Measurements from ENCODE around the gene UNC50.

The UNC50 gene

DNA sequence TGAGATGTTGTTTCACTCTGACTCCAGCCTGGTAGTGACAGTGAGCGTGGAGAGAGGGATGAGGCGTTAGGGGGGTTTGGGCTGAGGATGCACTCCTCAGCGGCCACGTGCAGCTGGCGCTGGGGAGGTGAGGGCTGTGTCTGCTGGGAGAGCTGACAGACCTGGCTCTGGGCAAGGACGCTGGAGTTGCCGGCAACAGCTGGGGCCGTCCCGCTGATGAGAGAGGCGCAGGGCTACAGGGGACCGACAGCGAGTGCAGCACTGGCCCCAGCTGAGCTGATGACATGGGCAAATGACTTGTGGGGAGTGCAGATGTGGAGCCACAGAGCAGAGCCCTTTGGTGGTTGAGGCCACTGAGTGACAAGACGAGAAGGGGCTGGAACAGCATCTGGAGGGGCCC lies 38.5 kb upstream of the UNC50 start:
- TF ChIP-seq, protein P1, sequence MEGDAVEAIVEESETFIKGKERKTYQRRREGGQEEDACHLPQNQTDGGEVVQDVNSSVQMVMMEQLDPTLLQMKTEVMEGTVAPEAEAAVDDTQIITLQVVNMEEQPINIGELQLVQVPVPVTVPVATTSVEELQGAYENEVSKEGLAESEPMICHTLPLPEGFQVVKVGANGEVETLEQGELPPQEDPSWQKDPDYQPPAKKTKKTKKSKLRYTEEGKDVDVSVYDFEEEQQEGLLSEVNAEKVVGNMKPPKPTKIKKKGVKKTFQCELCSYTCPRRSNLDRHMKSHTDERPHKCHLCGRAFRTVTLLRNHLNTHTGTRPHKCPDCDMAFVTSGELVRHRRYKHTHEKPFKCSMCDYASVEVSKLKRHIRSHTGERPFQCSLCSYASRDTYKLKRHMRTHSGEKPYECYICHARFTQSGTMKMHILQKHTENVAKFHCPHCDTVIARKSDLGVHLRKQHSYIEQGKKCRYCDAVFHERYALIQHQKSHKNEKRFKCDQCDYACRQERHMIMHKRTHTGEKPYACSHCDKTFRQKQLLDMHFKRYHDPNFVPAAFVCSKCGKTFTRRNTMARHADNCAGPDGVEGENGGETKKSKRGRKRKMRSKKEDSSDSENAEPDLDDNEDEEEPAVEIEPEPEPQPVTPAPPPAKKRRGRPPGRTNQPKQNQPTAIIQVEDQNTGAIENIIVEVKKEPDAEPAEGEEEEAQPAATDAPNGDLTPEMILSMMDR (conservative IDR thresholded peaks at IDR 0.05; ENCODE audit: low read length), result no peak
- no peak overlapping the region for H3K4me3 ChIP-seq (ENCODE audit: low read length)
- no peak for DNase-seq (ENCODE audit: low read depth)

DNA sequence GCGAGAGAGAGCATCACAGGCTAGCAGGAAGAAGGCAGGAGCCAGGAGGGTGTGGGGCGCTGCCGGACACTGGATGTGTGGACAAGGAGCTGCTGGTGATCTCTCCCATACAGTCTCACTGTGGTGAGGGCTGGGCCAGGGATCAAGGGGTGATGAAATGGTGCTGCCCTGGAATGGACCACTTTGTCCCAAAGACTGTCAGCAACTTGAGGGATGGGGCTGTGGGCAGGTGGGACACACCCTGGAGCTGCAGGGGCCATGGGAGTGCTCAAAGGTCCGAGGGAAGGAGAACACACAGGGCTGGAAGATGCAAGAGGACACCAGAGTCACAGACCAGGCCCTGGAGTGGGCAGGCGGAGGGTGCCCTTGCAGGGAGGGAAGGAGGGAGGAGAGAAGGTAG lies 38.0 kb upstream of the UNC50 start:
- TF ChIP-seq, protein P1 (conservative IDR thresholded peaks at IDR 0.05; ENCODE audit: low read length), result no peak
- no peak for DNase-seq (ENCODE audit: low read depth)
- no peak overlapping the region for H3K4me3 ChIP-seq (ENCODE audit: low read length)

DNA sequence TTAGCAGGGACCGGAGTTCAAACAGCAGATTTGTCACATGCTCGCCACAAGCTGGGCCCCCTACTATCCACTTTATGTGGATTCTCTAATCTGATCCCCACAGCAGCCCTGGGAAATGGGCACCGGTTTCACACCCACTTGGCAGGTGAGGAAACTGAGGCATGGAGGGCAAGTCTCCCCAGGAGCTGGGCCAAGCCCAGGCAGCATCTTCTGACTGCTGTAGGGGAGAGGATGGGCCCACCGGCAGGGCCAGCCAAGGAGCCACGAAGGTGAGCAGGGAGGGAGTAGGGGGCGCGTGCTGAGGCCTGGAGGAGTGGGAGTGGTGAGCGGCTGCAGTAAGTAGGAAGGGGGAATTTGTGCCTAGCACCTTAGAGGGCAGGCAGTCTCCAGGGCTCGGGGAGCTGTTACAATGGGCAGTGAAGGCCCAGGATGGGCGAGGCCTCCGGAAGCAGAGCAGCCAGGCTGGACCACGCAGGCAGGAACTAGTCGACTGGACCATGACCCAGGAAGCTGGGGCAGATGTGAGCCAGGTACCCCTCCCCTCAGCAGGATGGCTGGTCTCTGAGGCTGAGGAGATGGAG lies 37.2 kb upstream of the UNC50 start:
- DNase-seq (ENCODE audit: low read depth), result no peak
- TF ChIP-seq, protein P1 (conservative IDR thresholded peaks at IDR 0.05; ENCODE audit: low read length), result no peak
- H3K4me3 ChIP-seq (ENCODE audit: low read length), result no peak overlapping the region

DNA sequence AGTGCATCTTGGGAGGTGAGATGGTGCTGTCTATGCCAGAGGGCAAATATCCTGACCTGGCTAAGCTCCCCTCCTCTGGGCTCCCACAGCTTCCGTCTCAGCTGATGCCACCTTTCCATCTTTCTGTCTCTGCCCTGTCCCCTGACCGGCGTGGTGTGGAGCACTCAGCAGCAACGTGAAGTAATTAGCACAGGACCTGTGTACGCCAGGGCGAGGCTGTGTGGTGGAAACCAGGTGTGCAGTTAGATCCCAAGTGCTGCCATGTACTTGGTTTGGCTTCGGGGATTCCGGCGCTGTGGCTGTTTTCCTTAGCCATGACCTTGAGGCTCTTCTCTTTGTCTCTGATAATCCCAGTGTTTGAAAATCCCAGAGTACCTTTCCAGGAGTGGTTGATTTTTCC lies 36.6 kb upstream of the UNC50 start:
- no peak overlapping the region for H3K4me3 ChIP-seq (ENCODE audit: low read length)
- TF ChIP-seq, protein P1 (conservative IDR thresholded peaks at IDR 0.05; ENCODE audit: low read length), result no peak
- DNase-seq (ENCODE audit: low read depth), result no peak

DNA sequence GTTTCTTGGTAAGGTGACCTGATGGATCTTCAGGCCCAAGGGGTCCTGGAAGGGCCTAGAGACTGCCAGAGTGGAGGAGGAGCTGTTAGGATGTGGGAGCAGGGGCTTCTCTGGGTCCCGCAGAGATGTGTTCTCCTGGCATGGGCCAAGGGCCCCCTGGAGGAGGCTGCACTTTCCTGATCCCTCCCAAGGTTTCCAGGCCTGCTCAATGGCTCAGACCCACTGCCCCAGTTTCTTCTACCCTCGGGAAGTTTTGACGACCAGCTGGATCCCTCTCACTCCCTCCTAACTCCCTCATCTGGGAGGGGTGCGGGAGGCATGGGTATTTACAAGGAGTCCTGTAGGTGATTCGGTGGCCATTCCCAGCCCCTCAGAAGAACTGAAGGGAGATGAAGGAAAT lies 36.2 kb upstream of the UNC50 start:
- no peak for DNase-seq (ENCODE audit: low read depth)
- TF ChIP-seq, protein P1 (conservative IDR thresholded peaks at IDR 0.05; ENCODE audit: low read length), result no peak
- no peak overlapping the region for H3K4me3 ChIP-seq (ENCODE audit: low read length)

DNA sequence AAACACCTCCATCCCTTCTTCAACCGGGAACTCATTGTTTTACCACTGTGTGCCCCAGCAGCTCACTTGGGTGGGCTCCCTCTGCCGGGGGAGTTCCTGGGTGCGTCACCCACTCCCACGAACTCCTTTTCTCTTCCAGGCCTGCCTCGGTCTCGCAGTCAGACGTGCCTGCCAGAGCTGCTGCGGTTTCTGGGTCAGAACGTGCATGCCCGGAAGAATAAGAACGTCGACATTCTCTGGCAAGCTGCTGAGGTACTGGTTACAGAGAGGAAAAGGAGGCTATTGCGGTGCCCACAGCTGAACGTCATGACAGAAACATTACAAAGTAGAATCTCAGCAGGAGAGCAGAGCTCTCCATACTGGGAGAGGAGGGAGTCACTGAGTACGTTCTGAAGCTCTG lies 35.7 kb upstream of the UNC50 start:
- H3K4me3 ChIP-seq (ENCODE audit: low read length), result no peak overlapping the region
- no peak for DNase-seq (ENCODE audit: low read depth)
- TF ChIP-seq, protein P1 (conservative IDR thresholded peaks at IDR 0.05; ENCODE audit: low read length), result no peak

DNA sequence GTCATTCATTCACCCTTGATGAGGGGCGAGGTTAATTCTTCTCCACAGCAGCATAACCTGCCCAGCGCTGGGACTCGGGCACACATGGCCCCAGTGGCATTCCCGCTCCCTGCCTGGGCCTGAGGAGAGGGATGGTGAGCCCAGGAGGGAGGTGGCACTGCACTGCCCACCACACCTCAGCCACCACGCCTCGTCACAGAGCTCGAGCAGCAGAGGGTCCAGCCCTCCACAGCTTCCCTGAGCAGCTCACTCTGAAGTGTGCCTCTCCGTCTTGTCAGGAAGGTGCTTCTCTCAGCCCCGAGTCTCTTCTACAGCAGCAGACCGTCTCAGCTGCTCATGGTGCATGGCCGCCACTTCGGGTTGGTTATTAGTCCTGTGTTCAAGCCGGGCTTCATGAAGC lies 35.0 kb upstream of the UNC50 start:
- no peak for DNase-seq (ENCODE audit: low read depth)
- H3K4me3 ChIP-seq (ENCODE audit: low read length), result no peak overlapping the region
- TF ChIP-seq, protein P1 (conservative IDR thresholded peaks at IDR 0.05; ENCODE audit: low read length), result no peak

Data from AG10803 (cell line).